Measurements from ENCODE around the gene SHISA6.

SHISA6 gene

DNA sequence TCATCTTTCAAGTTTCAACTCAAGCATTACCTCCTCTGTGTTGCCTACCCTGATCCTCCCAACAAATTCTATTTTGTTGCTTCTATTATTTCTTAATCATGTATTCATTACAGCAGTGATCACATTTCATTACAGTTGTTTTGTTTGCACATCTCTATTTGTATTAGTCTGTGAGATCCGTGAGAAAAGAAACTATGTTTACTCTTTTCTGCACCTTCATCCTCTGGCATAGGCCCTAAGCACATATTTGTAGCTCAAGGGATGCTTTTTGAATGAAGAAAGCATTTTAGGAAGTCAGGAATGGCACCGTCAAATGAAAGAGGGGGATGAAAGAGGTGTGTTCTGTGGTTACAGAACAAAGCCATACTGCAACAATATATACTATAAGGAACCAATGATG is 110.5 kb downstream of the SHISA6 start:
- Histone ChIP-seq H3K4me2 (ENCODE audit: low read length) (no peak overlapping the region), H3K27ac (ENCODE audit: low read depth, low read length, poor library complexity, severe bottlenecking) (no peak overlapping the region), H4K20me1 (ENCODE audit: insufficient read depth, low read length) (no peaks in the 10 kb centered on the region), H3K9me3 (ENCODE audit: low read length) (no peaks in the 10 kb centered on the region), H3K9ac (ENCODE audit: low read length) (no peak overlapping the region), H3K4me1 (ENCODE audit: insufficient read depth, low read length, severe bottlenecking) (no peaks in the 10 kb centered on the region), H3K4me3 (ENCODE audit: low read depth, low read length, poor library complexity, severe bottlenecking) (no peak overlapping the region), H3F3A (ENCODE audit: insufficient read depth, low read length) (no peaks in the 10 kb centered on the region), H3K27me3 (ENCODE audit: insufficient read depth, low read length) (no peaks in the 10 kb centered on the region; the same call in 1 of the 2 replicates), H3K9me2 (ENCODE audit: low read depth, low read length) (no peaks in the 10 kb centered on the region), H2AFZ (ENCODE audit: low read length) (no peak overlapping the region), H3K79me2 (ENCODE audit: insufficient read depth, low read length) (no peaks in the 10 kb centered on the region), H3K36me3 (ENCODE audit: insufficient read depth, low read length) (no peaks in the 10 kb centered on the region)
- TF ChIP-seq, protein P1, sequence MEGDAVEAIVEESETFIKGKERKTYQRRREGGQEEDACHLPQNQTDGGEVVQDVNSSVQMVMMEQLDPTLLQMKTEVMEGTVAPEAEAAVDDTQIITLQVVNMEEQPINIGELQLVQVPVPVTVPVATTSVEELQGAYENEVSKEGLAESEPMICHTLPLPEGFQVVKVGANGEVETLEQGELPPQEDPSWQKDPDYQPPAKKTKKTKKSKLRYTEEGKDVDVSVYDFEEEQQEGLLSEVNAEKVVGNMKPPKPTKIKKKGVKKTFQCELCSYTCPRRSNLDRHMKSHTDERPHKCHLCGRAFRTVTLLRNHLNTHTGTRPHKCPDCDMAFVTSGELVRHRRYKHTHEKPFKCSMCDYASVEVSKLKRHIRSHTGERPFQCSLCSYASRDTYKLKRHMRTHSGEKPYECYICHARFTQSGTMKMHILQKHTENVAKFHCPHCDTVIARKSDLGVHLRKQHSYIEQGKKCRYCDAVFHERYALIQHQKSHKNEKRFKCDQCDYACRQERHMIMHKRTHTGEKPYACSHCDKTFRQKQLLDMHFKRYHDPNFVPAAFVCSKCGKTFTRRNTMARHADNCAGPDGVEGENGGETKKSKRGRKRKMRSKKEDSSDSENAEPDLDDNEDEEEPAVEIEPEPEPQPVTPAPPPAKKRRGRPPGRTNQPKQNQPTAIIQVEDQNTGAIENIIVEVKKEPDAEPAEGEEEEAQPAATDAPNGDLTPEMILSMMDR (IDR thresholded peaks at IDR 0.05; ENCODE audit: low read length) = no peak
- no peak for TF ChIP-seq EZH2 (IDR thresholded peaks at IDR 0.05; ENCODE audit: borderline replicate concordance, low read length)

DNA sequence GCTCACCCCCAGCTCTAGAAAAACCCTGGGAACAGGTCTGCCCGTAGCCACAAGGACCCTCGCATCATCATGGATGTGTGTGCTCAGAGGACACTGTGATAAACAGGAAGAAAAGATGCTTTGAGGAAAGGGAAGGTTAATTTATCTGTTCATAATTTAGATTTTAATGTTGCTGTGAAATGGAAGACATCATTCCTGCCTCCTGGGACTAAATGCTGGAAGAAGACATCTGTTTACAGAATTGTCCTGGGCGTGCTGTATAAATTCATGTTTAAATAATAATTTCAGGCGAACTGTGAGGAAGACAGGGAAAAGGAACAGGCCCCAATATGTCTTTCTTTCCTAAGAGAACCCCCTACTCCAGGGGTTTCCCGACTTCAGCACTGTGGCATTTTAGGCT is 112.6 kb downstream of the SHISA6 start:
- Histone ChIP-seq H3K4me1 (ENCODE audit: insufficient read depth, low read length, severe bottlenecking) (no peaks in the 10 kb centered on the region), H3K27me3 (ENCODE audit: insufficient read depth, low read length) (no peaks in the 10 kb centered on the region; the same call in 1 of the 2 replicates), H3K4me3 (ENCODE audit: low read depth, low read length, poor library complexity, severe bottlenecking) (no peak overlapping the region), H3F3A (ENCODE audit: insufficient read depth, low read length) (no peaks in the 10 kb centered on the region), H3K9me3 (ENCODE audit: low read length) (no peaks in the 10 kb centered on the region), H3K36me3 (ENCODE audit: insufficient read depth, low read length) (no peaks in the 10 kb centered on the region), H3K27ac (ENCODE audit: low read depth, low read length, poor library complexity, severe bottlenecking) (no peak overlapping the region), H3K79me2 (ENCODE audit: insufficient read depth, low read length) (no peaks in the 10 kb centered on the region), H3K9me2 (ENCODE audit: low read depth, low read length) (no peaks in the 10 kb centered on the region), H4K20me1 (ENCODE audit: insufficient read depth, low read length) (no peaks in the 10 kb centered on the region), H3K4me2 (ENCODE audit: low read length) (no peak overlapping the region), H3K9ac (ENCODE audit: low read length) (no peak overlapping the region), H2AFZ (ENCODE audit: low read length) (no peak overlapping the region)
- TF ChIP-seq EZH2 (IDR thresholded peaks at IDR 0.05; ENCODE audit: borderline replicate concordance, low read length) = no peak
- TF ChIP-seq, protein P1 (IDR thresholded peaks at IDR 0.05; ENCODE audit: low read length) = no peak

DNA sequence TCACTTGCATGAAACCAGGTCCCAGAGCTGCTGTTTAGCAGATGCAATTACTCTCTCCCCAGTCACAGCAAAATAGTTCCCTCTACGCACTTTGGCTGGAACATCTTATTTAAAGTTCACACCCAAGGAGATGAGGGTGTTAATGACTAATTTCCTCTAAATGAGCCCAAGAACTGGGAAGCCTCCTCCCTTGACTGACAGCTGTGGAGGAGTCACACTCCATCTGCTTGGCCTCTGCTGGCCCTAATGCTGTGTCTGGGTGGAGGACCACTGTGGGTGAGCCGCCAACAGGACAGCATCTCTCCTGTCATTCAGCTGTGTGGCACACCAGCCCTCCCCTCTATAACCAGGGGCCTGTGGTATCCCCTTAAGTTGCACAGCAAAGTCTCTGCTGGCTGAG is 115.4 kb downstream of the SHISA6 start:
- Histone ChIP-seq H3K9me2 (ENCODE audit: low read depth, low read length) (no peaks in the 10 kb centered on the region), H3K4me3 (ENCODE audit: low read depth, low read length, poor library complexity, severe bottlenecking) (no peak overlapping the region), H3K79me2 (ENCODE audit: insufficient read depth, low read length) (no peaks in the 10 kb centered on the region), H3K27me3 (ENCODE audit: insufficient read depth, low read length) (no peaks in the 10 kb centered on the region; the same call in 1 of the 2 replicates), H3K9ac (ENCODE audit: low read length) (no peak overlapping the region), H2AFZ (ENCODE audit: low read length) (no peak overlapping the region), H3K27ac (ENCODE audit: low read depth, low read length, poor library complexity, severe bottlenecking) (no peak overlapping the region), H3K36me3 (ENCODE audit: insufficient read depth, low read length) (no peaks in the 10 kb centered on the region), H3F3A (ENCODE audit: insufficient read depth, low read length) (no peaks in the 10 kb centered on the region), H3K9me3 (ENCODE audit: low read length) (no peaks in the 10 kb centered on the region), H4K20me1 (ENCODE audit: insufficient read depth, low read length) (no peaks in the 10 kb centered on the region), H3K4me1 (ENCODE audit: insufficient read depth, low read length, severe bottlenecking) (no peaks in the 10 kb centered on the region), H3K4me2 (ENCODE audit: low read length) (no peak overlapping the region)
- TF ChIP-seq, protein P1 (IDR thresholded peaks at IDR 0.05; ENCODE audit: low read length) = no peak
- no peak for TF ChIP-seq EZH2 (IDR thresholded peaks at IDR 0.05; ENCODE audit: borderline replicate concordance, low read length)
